ENCODE results near the gene TRIO.

- no peak for TF ChIP-seq CTCF (tag by site-specific recombination; IDR thresholded peaks at IDR 0.05)
- no peak for TF ChIP-seq ZNF274 (IDR thresholded peaks at IDR 0.05; ENCODE audit: low read length)
- TF ChIP-seq ZNF274 (tag by site-specific recombination; IDR thresholded peaks at IDR 0.05; ENCODE audit: borderline replicate concordance): no peak
- TF ChIP-seq ZNF121 (tag by site-specific recombination; IDR thresholded peaks at IDR 0.05): no peak
- no peak for TF ChIP-seq ZNF138 (tag by site-specific recombination; IDR thresholded peaks at IDR 0.05; ENCODE audit: borderline replicate concordance)
- TF ChIP-seq ZNF350 (tag by site-specific recombination; IDR thresholded peaks at IDR 0.05): no peak
- TF ChIP-seq SALL2 (tag by site-specific recombination; IDR thresholded peaks at IDR 0.05; ENCODE audit: borderline replicate concordance): no peak
- TF ChIP-seq HIC1 (tag by site-specific recombination; IDR thresholded peaks at IDR 0.05): no peak
- TF ChIP-seq ZNF776 (tag by site-specific recombination; IDR thresholded peaks at IDR 0.05; ENCODE audit: borderline replicate concordance): no peak
- TF ChIP-seq ATF2 (tag by site-specific recombination; IDR thresholded peaks at IDR 0.05; ENCODE audit: low read depth): no peak
Observed at GRCh38 chr5:14455814-14456321, 312.7 kb downstream of the TRIO start.
